Lower lobe of right lung (tissue), 2 donors: ENCODE measurements around the gene PNKP. TPM values are rescaled to one million over a fixed set of nuclear protein-coding genes. Genes with fewer than 3 reads are reported as not detected.
A peak's percentile ranks its signal among the peaks of the same experiment; 100 is the strongest.

ENCODE experiments used
- ATAC-seq, 2 donors: fragments of 200-7000 bp; cut with Tn5 transposase; one replicate each; pipeline ENCODE4 v1.9.1; 2020 to 2022; ENCODE audit warnings: mild to moderate bottlenecking in 2 of 2, moderate library complexity in 2 of 2
- DNase-seq: peaks from one replicate; pipeline ENCODE4 v3.0.0-alpha.2; 2020
- H3K27ac ChIP-seq: fragments of 200-600 bp; one replicate; pipeline ENCODE4 v1.8.0; 2022
- H3K27me3 ChIP-seq: fragments of 200-600 bp; one replicate; pipeline ENCODE4 v1.8.0; 2022; ENCODE audit warnings: low read depth
- H3K36me3 ChIP-seq: fragments of 200-600 bp; one replicate; pipeline ENCODE4 v1.8.0; 2022; ENCODE audit warnings: mild to moderate bottlenecking
- H3K4me1 ChIP-seq: fragments of 200-600 bp; one replicate; pipeline ENCODE4 v1.8.0; 2022
- H3K4me3 ChIP-seq: fragments of 200-600 bp; one replicate; pipeline ENCODE4 v1.8.0; 2022; ENCODE audit warnings: mild to moderate bottlenecking
- H3K9me3 ChIP-seq: fragments of 200-600 bp; one replicate; pipeline ENCODE4 v1.8.0; 2022
- intact Hi-C: fragments of 100-400 bp; cut with DNase I; formaldehyde crosslinking; loops from one replicate; pipeline ENCODE4 v1.11.0; 2022
- total RNA-seq: library from RNA; stranded (reverse); fragmentation: NEBNext Ultra II Directional; extraction: Animal tissue kit (Norgen Biotek cat#: 25700); gene quantifications from one replicate; pipeline ENCODE4 v1.2.1, GENCODE V29; 2021
- TF ChIP-seq, protein P1 (sequence below): fragments of 200-600 bp; IDR thresholded peaks from one replicate; pipeline ENCODE4 v1.8.0; 2022; ENCODE audit warnings: antibody characterized with exemption, mild to moderate bottlenecking
- donor health status: DM: no; HTN: yes; CAD: no; lungs with severe emphysema.

Gene PNKP
- total RNA-seq, 1 donor from 2014 or later: 78.0 TPM

DNA sequence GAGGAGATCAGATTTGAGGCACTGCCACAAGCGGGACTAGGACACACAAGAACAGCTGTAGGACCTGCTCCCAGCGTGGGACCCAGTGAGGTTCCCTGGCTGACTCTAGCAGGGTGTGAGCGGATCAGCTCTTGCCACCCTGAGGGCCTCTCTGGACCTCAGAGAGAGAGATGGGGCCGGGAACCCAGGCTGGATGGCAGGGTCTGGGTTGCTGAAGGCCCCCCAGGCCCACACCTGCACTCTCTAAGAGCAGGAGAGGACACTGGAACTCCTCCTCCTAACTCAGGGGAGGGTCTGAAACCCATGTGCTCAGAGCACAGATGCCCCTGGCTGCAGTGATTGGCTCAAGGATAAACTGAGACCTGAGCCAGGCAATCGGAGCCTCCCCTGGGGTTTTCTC is 42.8 kb upstream of the PNKP start:
- peaks cover 22% of the 10 kb centered on the region for H3K4me1 ChIP-seq
- TF ChIP-seq, protein P1, sequence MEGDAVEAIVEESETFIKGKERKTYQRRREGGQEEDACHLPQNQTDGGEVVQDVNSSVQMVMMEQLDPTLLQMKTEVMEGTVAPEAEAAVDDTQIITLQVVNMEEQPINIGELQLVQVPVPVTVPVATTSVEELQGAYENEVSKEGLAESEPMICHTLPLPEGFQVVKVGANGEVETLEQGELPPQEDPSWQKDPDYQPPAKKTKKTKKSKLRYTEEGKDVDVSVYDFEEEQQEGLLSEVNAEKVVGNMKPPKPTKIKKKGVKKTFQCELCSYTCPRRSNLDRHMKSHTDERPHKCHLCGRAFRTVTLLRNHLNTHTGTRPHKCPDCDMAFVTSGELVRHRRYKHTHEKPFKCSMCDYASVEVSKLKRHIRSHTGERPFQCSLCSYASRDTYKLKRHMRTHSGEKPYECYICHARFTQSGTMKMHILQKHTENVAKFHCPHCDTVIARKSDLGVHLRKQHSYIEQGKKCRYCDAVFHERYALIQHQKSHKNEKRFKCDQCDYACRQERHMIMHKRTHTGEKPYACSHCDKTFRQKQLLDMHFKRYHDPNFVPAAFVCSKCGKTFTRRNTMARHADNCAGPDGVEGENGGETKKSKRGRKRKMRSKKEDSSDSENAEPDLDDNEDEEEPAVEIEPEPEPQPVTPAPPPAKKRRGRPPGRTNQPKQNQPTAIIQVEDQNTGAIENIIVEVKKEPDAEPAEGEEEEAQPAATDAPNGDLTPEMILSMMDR: no peak
- H3K4me3 ChIP-seq: no peak overlapping the region
- no peak for ATAC-seq
- H3K36me3 ChIP-seq: peaks cover 59% of the 10 kb centered on the region
- H3K9me3 ChIP-seq: no peaks in the 10 kb centered on the region
- DNase-seq: no peak
- intact Hi-C loops: no loop called here
- H3K27me3 ChIP-seq: no peaks in the 10 kb centered on the region
- peak overlapping the region; percentile 18 for H3K27ac ChIP-seq

- Histone ChIP-seq H3K27ac (no peak overlapping the region), H3K4me1 (peaks cover 22% of the 10 kb centered on the region), H3K4me3 (no peak overlapping the region), H3K36me3 (peaks cover 54% of the 10 kb centered on the region), H3K27me3 (no peaks in the 10 kb centered on the region), H3K9me3 (no peaks in the 10 kb centered on the region)
- ATAC-seq (no peak), DNase-seq (no peak)
- intact Hi-C loops: no loop called here
- TF ChIP-seq, protein P1: no peak
Observed at GRCh38 chr19:49908480-49909420, 41.4 kb upstream of the PNKP start.

DNA sequence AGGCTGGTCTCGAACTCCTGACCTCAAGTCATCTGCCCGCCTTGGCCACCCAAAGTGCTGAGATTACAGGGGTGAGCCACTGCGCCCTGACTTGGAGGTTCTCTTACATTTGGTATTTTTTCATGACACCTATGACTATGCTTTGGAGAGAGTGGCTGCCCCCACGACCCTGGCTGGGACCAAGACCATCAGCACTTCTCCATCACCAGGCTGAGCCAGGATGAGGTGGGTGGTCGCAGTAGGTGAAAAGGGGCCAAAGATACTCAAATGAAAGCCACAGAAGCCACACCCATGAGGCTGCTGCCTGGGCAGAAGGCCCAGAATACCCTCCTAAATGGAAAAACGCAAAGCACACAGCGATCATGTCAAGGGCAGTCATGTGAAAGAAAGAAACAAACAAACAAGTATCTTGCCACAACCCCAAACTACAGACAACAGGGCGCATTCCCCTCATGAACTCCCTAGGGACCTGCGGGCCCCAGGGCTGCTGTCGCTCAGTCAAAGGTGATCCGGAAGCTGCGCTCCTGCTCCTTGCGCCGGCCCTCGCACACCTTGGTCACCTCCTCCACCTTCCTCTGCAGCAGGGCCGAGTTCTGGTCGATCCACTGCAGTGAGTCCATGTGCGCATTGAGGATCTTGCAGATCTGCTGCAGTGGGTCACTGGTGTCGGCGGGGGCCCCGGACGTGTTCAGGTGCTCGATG is 40.5 kb upstream of the PNKP start:
- Histone ChIP-seq H3K36me3 (peaks cover 46% of the 10 kb centered on the region), H3K9me3 (no peaks in the 10 kb centered on the region), H3K4me3 (no peak overlapping the region), H3K27me3 (no peaks in the 10 kb centered on the region), H3K4me1 (peaks cover 15% of the 10 kb centered on the region), H3K27ac (no peak overlapping the region)
- no peak for DNase-seq
- no peak for ATAC-seq
- intact Hi-C loops: no loop called here
- TF ChIP-seq, protein P1: no peak

- TF ChIP-seq, protein P1: no peak
- no peaks in the 10 kb centered on the region for H3K27me3 ChIP-seq
- intact Hi-C loops: no loop called here
Observed at GRCh38 chr19:49906879-49907564, 39.6 kb upstream of the PNKP start.

GRCh38 chr19:49904136-49904535 is 36.8 kb upstream of the PNKP start:
- no peak overlapping the region for H3K27ac ChIP-seq
- H3K4me1 ChIP-seq: no peaks in the 10 kb centered on the region
- DNase-seq: no peak
- TF ChIP-seq, protein P1: no peak
- H3K9me3 ChIP-seq: no peaks in the 10 kb centered on the region
- intact Hi-C loops: no loop called here
- H3K36me3 ChIP-seq: peaks cover 35% of the 10 kb centered on the region
- no peak for ATAC-seq
- H3K27me3 ChIP-seq: no peaks in the 10 kb centered on the region
- peak overlapping the region; percentile 5 for H3K4me3 ChIP-seq

More at GRCh38 chr19:49906879-49907564, 39.6 kb upstream of the PNKP start:
- Histone ChIP-seq H3K4me3 (no peak overlapping the region), H3K27ac (no peak overlapping the region), H3K9me3 (no peaks in the 10 kb centered on the region), H3K4me1 (peaks cover 13% of the 10 kb centered on the region), H3K36me3 (peaks cover 42% of the 10 kb centered on the region)
- DNase-seq (no peak), ATAC-seq (no peak)
